A204.1 (cell line): ENCODE measurements around the gene MALL.
"Not testable (repeated sequence)": the region's sequence is repeated elsewhere in the genome, so short reads cannot be mapped to it uniquely, and the experiment has no call there.

Experiments used
- FAIRE-seq: peaks from 2 replicates; lab custom pipeline; 2012; peaks lifted over from hg19 to GRCh38; lab: Jason Lieb, UNC

The MALL gene

DNA sequence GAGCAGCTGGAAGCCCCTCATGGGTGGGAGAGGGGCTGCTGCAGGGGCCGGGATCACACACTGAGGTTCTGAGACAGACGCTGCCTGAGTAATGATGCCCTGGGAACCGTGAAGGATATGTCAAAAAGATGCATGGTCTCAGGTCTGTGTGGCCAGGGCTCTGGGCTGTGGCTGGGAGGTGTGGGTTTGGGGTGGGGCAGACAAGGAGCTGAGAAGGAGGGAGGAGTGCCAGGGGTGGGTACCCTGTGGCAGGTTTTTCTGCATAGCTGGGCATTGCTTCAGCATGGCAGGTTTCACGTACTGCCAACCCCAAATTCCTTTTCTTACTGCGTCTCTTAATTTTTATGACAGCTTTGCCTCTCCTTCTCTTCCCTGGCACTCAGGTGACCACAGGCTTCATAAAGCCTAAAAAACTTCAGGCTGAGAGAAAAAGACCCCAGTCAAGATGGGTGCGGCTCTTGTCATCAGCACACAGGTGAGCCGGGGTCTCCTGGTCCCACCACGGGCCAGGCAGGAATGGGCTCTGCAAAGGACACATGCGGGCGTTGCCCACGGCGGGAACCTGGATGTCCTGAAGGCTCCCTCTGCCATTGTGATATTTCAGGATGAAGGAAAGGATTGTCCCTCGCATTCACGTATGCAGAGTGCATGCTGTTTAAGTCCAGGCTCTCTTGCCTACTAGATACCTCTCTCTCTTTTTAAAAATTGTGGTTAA is 18.0 kb downstream of the MALL start:
- FAIRE-seq: no peak

DNA sequence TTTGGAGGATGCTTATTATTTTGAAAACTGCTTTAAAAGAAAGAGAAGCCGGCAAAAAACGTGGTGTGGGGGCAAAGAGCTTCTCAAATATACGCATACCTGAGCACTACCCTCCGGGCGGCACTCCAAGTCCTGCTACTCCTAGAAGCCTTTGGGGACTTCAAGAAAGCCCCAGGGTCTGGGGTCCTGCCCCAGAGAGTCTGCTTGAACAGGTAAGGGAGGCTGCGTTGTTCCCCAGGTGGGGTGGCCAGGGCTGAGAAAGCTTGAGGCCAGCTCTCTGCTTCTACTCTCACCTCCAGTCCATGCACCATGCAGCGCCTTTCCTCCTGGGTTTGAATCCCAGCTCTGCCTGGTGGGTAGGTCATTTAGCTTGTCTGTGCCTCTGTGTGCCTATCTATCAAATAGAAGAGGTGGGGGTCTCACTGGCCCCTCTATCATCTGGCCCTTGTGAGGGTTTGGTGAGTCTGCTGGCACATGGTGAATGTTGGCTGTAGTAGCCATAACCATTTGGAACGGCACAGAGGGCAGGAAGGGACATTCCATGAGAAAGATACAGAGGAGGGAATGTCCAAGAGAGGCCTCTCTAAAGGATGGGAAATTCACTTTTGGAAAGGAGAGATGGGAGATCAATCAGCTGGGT is 19.5 kb downstream of the MALL start:
- no peak for FAIRE-seq

DNA sequence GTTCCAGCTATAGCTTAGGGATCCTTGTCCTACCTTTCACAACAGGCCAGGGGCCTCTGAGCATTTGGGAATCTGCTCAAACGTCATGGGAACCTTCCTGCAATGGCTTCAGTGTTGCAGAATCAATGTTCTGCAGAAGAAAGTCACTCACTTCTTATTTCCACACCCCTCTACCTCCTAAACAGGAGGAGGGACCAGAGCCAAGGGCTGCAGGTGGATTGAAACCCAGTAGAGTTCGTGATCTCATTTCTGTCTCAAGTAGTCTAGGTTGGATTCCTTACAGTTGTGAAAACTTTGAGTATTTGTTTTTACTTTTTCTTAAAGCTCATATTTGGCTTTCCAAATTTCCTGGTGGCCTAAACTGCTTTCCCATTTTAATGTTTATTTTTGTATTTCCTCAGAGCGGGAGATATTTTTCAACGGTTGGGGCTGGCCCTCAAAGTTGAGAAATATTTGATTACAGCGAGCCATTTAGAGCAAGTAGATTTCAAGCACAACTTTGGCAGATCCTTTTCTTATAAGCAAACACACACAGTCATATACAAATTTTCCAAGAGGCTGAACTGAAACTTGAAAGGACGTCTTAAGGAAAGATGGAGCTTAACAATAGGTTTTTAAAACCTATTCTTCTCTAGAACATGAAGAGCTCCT is 20.6 kb downstream of the MALL start:
- FAIRE-seq: not testable (repeated sequence)

DNA sequence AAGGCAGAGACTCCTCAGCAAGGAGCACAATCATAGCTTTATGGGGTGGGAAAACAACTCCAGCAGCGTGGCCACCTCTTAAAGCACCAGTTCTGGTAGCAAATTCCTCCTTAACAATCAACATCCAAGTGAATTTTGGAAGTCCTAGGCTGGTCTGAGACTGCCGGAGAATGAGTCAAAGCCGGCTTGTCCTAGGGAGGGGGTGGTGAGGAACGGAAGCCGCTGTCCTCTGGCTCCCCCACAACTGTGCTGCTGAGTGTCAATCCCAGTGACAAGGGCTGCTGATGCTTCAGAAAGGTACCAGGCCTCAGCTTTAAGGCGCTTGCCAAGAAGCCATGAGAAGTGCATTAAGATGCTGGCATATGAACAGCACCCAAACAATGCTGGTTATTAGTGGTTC is 21.7 kb downstream of the MALL start:
- FAIRE-seq: not testable (repeated sequence)

DNA sequence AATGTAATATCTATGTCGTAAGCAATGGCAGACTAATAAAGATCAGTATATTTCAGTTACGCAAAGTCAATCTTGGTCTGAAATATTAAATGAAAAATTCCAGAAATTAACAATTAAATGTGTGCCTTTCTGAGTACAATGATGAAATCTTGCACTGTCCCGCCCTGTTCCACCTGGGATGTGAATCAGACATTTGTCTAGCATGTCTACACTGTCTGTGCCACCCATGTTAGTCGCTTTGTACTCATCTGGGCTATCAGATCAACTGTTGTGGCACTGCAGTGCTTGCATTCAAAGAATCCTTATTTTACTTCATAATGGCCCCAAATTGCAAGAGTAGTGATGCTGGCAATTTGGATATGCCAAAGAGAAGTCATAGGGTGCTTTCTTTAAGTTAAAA is 25.5 kb downstream of the MALL start:
- not testable (repeated sequence) for FAIRE-seq

DNA sequence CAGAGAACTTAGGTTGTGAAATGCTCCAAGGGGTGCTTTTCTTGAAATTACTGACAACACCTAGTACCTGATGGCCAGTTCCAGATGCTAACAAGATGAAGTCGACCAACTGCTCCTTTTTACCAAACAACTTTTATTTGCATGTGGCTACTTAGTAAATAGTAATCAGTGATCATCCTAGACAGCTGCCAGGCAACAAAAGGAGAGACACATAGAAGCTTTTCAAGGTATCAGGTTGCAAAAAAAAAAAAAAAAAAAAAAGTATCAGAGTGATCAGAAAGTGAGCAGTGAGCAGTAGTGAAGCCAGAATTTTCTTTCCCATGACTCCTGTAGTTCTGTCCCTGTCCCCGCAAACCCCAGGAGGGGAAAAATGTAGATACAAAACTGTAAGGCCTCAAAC is 31.9 kb downstream of the MALL start:
- FAIRE-seq: not testable (repeated sequence)

DNA sequence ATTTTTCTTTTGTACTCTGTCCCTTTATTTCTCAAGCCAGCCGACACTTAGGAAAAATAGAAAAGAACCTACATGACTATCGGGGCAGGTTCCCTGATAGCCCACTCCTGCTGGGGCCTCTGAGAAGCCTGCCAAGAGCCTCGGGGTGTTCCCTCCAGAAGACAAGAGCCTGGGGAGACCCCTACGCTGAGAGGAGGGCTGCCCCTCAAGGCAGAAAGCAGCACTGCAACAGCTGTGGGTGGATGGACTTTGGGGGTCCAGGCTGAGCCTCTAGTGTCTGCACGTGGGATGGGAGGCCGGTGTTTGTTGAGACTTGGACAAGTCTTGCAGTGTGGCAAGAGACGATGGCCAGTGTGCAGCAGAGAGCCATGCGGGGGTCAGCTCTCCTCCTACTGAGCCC is 32.5 kb downstream of the MALL start:
- not testable (repeated sequence) for FAIRE-seq

DNA sequence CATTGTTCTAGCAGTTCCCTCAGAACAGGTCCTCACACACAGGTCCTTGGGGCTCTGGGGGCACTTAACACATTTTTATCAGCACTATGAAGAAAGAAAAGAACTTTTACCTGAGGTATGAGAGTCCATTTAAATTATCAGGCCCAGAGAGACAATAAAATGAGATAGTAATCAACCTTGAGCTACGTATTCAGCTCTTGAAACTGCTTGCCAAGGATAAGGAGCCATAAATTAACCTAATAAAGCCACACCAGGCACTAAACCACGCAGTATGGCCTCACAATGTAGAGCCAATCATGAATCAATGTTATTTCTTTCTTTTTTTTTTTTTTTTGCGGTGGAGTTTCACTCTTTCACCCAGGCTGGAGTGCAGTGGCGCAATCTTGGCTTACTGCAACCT is 37.5 kb downstream of the MALL start:
- FAIRE-seq: not testable (repeated sequence)

DNA sequence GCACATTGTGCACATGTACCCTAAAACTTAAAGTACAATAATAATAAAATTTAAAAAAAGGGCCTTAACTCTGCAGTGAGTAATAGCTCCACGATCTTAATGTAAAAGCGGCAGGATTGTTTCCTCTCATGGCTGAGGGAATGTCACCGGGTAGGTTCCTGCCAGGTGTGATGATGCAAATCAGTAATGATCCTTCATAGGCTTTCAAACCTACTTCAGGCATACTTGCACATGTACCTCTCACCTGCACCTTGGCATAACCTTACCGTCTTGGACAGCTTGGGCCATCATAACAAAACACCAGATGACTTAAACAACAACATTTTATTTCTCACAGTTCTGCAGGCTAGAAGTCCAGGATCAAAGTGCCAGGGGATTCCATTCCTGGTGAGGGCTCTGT is 39.7 kb downstream of the MALL start:
- not testable (repeated sequence) for FAIRE-seq

DNA sequence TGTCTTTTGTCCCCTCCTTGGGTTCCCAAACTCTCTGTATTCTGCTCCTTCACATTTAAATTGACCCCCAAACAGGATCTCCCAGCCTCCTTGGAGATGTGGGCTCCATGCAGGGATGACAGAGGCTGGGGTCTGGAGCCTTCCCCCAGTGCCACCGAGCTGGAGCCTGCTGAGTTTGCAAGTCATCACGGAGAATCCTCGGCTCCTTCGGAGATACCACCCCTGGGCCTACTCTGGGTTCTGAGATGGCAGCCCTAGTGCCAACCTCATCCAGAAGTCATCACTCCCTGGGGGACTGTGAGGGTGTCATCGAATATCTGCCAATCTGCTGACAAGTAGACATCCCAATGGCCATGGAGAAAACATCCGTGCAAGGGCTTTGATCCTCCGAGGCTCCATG is 45.8 kb downstream of the MALL start:
- FAIRE-seq: not testable (repeated sequence)

DNA sequence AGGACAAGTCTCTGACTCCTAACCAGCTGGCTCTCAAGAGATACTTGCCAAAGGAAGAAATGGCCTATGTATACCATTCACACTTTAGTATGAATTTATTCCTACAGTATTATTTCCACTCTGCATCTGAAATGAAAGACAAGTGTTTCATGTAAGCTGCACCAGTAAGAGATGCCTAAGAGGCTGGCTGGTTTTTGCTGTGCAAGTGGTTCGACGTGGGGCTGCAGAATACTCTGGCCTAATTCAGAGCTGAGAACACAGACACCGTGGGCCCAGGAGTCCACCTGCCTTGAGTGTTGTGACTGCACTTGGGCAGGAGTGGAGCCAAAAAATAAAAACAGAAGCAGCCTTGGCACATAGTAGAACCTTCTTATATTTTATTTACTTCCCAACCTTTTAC is 47.5 kb downstream of the MALL start:
- FAIRE-seq: not testable (repeated sequence)

DNA sequence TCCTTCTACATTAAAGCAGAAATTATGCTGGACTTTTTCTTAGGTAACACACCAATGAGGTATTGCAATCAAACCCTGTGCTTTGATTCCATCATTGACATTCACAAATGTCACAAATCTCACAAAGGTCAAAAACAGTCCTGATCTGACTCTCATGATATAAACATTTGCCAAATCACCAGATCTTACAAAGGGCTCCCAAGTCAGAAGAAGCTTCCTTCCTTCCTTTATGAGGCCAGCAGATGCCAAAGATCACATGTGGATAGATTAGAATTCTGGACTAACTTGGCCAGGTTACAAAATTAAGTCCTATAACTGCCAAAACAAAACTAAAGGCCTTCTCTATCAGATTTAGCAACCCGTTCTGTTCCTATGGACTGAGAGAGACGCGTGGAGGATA is 53.3 kb downstream of the MALL start:
- FAIRE-seq: not testable (repeated sequence)

DNA sequence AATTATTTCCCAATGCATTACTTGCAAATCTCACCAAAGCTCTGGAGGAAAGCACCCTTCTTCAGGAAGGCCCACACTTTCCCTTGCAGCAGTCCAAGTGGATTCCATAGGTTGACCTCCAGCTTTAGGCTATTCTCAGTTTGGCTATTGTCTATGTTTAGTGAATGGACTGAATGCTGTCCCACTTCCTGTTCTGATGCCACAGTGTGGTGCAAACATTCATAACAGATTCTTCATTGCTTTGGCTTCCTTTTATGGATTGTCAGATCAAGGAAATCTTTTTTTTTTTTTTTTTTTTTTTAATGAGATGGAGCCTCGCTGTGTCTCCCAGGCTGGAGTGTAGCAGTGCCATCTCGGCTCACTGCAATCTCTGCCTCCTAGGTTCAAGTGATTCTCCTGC is 55.1 kb downstream of the MALL start:
- not testable (repeated sequence) for FAIRE-seq

DNA sequence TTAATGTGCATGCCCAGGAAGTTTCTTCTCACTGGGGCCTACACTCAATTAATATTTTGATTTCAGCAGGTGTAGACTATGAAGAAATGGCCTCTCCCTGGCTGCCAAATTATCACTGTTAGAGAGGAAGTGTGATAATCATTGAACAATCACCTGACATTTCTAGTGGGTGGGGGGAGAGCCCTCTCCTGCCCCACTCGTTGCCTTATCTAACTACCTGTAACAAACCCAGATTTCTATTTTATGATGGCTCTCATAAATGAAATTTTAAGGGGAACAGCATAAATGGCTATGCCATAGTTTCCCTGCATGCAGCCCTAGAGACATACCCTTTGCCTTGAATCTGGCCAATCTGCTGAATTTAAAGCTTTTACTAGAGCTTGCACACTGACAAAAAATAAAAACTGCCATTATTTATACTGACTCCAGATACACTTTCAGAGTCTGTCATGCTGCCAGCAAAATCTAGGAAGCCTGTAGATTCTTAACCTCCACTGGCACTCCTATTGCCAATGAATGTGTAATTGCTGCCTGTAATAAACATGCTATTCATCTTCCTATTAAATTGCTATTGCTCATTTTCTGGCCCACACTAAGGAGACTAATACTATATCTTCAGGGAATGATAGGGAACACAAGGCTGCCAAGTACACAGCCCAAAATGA is 55.8 kb downstream of the MALL start:
- FAIRE-seq: not testable (repeated sequence)

DNA sequence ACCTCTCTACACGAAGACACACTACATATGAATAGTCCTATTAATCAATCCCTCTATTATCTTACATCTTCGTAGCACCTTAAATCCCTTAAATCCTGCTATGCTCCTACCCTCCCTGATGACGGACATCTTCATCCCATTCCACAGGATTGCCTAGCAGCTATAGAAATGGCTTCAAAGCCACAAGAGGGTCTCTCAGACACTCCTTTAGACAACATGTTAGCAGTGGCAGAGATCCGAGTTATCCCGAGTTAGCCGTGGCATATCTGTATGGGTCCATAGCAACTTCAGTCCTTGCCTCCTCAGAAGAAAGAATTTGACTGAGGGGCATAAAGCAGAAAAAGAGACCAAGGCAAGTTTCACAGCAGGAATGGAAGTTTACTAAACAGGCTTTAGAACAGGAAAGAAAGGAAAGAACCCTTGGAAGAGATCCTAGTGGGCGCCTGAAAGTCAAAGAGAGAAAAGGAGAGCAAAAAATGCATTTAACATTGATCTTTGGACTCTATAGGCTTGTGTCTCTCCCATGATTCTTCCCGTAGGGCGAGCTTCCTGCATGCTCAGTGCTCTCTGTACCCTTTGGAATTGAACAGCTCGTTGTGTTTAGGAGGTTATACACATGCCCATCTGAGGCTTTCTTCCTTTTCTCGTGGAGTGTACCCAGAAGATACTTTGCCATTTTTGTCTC is 56.5 kb downstream of the MALL start:
- not testable (repeated sequence) for FAIRE-seq

DNA sequence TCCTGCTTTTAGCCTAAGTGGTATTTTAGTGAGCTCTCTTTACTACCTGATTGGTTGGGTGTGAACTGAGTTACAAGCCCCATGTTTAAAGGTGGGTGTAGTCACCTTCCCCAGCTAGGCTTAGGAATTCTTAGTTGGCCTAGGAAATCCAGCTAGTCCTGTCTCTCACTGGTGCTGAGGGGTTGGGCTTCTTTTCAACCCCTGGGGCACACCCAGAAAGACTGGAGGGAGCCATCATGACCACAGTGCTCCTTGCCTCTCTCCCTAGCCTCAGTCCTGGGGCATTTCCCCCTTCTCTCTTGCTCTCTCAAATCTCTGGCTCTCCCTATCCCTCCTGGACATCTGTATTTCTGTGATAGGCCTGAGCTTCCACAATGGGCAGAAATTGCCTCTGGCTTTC is 57.6 kb downstream of the MALL start:
- not testable (repeated sequence) for FAIRE-seq

DNA sequence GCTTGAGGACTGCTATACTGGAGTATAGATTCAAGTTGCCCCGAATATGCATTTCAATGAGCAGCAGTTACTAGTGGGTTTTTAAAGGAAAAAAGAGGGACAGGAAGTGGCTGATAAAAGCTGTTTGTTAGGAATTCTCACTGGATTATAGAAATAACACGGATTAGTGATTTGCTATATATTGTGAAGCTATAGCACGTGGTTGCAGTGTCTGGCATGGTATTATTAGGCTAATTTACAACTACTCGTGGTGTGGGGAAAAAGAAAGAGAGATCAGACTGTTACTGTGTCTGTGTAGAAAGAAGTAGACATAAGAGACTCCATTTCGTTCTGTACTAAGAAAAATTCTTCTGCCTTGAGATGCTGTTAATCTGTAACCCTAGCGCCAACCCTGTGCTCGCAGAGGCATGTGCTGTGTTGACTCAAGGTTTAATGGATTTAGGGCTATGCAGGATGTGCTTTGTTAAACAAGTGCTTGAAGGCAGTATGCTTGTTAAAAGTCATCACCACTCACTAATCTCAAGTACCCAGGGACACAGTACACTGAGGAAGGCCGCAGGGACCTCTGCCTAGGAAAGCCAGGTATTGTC is 59.7 kb downstream of the MALL start:
- FAIRE-seq: not testable (repeated sequence)

DNA sequence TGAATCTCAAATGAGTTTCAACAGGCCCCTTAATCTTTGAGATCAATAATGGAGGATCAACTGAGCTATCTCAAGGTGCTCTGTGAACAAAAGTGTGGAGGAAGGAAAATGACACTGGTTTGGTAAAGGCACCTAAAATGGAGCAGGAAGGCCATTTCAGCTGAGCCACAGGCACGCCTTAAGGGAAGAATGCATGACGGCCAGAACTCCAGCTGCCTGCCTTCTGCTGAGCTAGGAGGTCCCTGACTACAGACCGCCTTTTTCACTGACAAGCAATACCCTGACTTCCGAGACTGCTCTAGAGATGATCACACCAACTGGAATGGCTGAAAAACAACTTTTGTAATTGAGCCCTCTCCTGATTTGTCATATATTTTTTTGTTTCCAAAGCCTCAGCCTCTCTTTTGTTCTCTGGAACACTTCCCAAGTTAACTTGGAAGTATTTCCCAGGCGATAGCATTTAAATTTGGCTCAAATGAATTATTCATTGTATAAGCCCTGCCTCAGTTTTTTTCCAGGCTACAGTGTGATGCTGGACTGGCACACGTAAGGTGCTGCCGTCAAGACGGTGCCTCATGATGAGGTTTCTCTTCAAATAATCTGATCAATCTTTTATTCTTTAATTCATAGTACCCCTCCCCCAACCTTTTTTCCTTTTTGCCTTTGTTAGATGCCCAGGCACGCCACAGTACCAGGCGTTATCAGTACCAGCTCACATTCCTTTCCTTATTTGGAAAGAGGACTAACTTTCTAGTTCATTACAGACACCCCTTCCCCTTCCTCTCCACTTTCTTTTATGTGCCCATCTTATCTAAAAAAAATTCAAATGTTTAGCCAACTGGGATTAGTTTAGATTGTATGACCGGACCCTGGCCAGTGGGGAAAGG is 60.9 kb downstream of the MALL start:
- not testable (repeated sequence) for FAIRE-seq

DNA sequence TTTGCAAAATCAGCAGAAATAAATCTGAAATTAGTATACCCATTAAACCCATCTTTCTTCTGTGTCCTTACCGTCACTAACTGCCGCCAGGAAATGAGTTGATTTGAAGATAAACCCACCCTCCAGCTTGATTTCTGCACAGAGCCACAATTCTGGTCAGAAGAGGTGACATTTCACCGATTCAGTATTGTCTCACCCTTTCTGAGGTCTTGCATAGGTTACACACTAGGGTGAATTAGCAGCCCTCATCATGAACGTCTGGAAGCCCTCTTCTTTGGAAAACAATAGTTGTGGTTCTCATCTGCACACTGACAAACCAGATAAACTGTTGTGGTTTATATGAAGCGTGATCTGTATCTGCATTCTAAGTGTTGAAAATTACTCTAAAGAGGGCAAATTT is 61.9 kb downstream of the MALL start:
- FAIRE-seq: not testable (repeated sequence)

DNA sequence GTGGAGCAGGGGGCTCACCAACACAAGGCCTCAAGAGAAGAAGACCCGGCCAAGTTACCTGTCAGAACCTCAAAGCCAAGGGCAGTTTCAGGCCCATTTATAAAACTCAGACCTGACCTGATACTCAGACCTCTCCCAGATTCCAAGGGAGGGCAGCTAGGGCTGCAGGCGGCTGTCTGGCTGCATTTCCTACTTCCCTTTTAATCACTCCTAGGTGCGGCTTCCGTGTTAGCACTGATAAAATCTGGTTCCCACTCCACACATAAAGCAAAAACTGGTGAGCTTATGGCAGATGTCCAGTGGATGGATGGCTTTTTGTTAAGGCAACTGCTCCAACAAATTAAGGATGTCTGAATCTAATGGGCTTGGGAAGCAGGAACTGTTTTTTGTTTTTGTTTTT is 63.5 kb downstream of the MALL start:
- FAIRE-seq: not testable (repeated sequence)

DNA sequence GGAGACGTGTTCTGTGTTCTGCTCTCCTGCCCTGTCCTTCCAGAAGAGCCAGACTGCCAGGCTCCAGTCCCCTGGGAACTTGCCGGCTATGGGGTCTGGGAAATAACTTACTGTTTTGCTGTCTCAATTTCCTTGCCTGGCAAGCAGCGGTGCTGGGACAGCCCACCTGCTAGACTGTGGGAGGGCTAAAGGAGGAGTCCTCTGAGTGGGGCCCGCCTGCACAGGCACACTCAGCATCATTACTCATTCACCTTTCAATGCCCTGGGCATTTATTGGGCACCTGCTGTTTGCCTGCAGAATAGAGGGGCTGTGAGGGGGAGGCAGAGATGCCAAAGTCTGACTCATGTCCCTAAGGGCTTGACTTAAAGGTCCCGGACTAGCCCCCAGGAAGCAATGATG is 65.4 kb downstream of the MALL start:
- FAIRE-seq: not testable (repeated sequence)
